C4-2B (cell line): ENCODE results near the gene FGA.

ENCODE experiments used
- CTCF ChIP-seq: fragments of 450-650 bp; conservative IDR thresholded peaks from 2 replicates; pipeline ENCODE4 v1.5.1; 2017; ENCODE audit warnings: mild to moderate bottlenecking
- ZFX ChIP-seq: fragments of 450-650 bp; IDR thresholded peaks from 2 replicates; pipeline ENCODE4 v1.6.1; 2017

GRCh38 chr4:154620111-154620510 is 29.6 kb upstream of the FGA start:
- TF ChIP-seq CTCF: no peak
- TF ChIP-seq ZFX: no peak
